ENCODE data around the gene C1QL3. TPM values are rescaled to one million over a fixed set of nuclear protein-coding genes. Genes with fewer than 3 reads are reported as not detected.

C1QL3 gene
- polyA plus RNA-seq, 3 donors = 0.30 TPM; not detected in 2

DNA sequence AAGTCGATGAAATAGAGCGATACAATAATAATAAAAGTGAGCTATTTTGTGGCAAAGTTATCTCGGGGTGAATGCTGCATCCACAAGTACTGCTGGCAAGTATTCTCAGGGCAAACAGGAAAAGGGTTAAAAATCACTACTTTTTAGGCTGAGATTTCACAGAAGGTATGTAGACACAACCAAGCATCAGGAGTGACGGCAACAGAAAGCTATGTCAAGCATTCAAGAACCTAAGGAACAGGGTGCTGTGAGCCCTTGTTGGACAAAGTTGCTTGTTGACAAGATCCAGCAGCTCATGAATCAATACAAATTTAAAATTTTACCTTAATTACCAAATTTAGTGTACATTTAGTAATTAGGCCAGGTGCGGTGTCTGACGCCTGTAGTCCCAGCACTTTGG lies 41.2 kb upstream of the C1QL3 start:
- H3K9ac ChIP-seq (ENCODE audit: insufficient read depth, low read length, poor library complexity, severe bottlenecking) = no peak overlapping the region
- no peaks in the 10 kb centered on the region for H3K79me2 ChIP-seq (ENCODE audit: insufficient read depth, low read length)
- Mint-ChIP-seq H3K9me3 (peaks cover 0 to 9% (median 7%) of the 10 kb centered on the region in 7 donors), H3K36me3 (no peaks in the 10 kb centered on the region), H3K4me1 (peaks cover 12% of the 10 kb centered on the region), H3K27me3 (ENCODE audit: low read depth in 3 of 3) (peaks cover 2 to 9% (median 7%) of the 10 kb centered on the region in 3 donors), H3K27ac (no peak overlapping the region), H3K4me3 (no peak overlapping the region)
- peaks cover 0 to 3% of the 10 kb centered on the region in 2 donors for H3K4me1 ChIP-seq (ENCODE audit: control insufficient read depth in 1 of 2, insufficient read depth in 2 of 2, low read length in 2 of 2)
- 100% methylated on average over 2 of the region's 6 CpGs for WGBS (ENCODE audit: insufficient coverage)
- H4K20me1 ChIP-seq (ENCODE audit: insufficient read depth, low read length) = no peaks in the 10 kb centered on the region
- peaks cover 0 to 5% of the 10 kb centered on the region in 2 donors for H3K9me3 ChIP-seq (replicated peaks in 1 of 2; ENCODE audit: control insufficient read depth in 1 of 2, insufficient read depth in 1 of 2, low read length in 2 of 2)
- DNase-seq = no peak
- TF ChIP-seq, protein P1, sequence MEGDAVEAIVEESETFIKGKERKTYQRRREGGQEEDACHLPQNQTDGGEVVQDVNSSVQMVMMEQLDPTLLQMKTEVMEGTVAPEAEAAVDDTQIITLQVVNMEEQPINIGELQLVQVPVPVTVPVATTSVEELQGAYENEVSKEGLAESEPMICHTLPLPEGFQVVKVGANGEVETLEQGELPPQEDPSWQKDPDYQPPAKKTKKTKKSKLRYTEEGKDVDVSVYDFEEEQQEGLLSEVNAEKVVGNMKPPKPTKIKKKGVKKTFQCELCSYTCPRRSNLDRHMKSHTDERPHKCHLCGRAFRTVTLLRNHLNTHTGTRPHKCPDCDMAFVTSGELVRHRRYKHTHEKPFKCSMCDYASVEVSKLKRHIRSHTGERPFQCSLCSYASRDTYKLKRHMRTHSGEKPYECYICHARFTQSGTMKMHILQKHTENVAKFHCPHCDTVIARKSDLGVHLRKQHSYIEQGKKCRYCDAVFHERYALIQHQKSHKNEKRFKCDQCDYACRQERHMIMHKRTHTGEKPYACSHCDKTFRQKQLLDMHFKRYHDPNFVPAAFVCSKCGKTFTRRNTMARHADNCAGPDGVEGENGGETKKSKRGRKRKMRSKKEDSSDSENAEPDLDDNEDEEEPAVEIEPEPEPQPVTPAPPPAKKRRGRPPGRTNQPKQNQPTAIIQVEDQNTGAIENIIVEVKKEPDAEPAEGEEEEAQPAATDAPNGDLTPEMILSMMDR (IDR thresholded peaks at IDR 0.05) = no peak
- intact Hi-C loops (cut with micrococcal nuclease) = no loop called here
- H2AFZ ChIP-seq (ENCODE audit: insufficient read depth, low read depth, low read length, poor library complexity, severe bottlenecking) = no peak overlapping the region
- no peaks in the 10 kb centered on the region for H3K36me3 ChIP-seq (replicated peaks in 1 of 2; ENCODE audit: control insufficient read depth in 1 of 2, insufficient read depth in 2 of 2, low read length in 2 of 2)
- no peak overlapping the region for H3K4me3 ChIP-seq (replicated peaks in 1 of 3; ENCODE audit: low read depth in 2 of 3, low read length in 3 of 3)
- H3K4me2 ChIP-seq (replicated peaks; ENCODE audit: extremely low read depth, low read length, poor library complexity, severe bottlenecking) = no peak overlapping the region
- no peak overlapping the region for H3K27ac ChIP-seq (ENCODE audit: low read depth in 1 of 2, low read length in 2 of 2)
- H3K27me3 ChIP-seq (ENCODE audit: control insufficient read depth in 2 of 2, insufficient read depth in 2 of 2, low read length in 2 of 2) = no peaks in the 10 kb centered on the region

- no peaks in the 10 kb centered on the region for H3K36me3 ChIP-seq (replicated peaks in 1 of 2; ENCODE audit: control insufficient read depth in 1 of 2, insufficient read depth in 2 of 2, low read length in 2 of 2)
- Mint-ChIP-seq H3K27ac (peak overlapping the region in 2 of 7 donors; percentile 6 to 12), H3K36me3 (no peaks in the 10 kb centered on the region), H3K4me3 (no peak overlapping the region), H3K9me3 (peaks cover 0 to 11% (median 6%) of the 10 kb centered on the region in 7 donors), H3K4me1 (no peaks in the 10 kb centered on the region), H3K27me3 (ENCODE audit: low read depth in 3 of 3) (peaks cover 4 to 12% (median 9%) of the 10 kb centered on the region in 3 donors)
- no peaks in the 10 kb centered on the region for H3K27me3 ChIP-seq (ENCODE audit: control insufficient read depth in 2 of 2, insufficient read depth in 2 of 2, low read length in 2 of 2)
- no peaks in the 10 kb centered on the region for H4K20me1 ChIP-seq (ENCODE audit: insufficient read depth, low read length)
- TF ChIP-seq, protein P1 (IDR thresholded peaks at IDR 0.05) = no peak
- no peak overlapping the region for H3K4me3 ChIP-seq (replicated peaks in 1 of 3; ENCODE audit: low read depth in 2 of 3, low read length in 3 of 3)
- no peak overlapping the region for H3K4me2 ChIP-seq (replicated peaks; ENCODE audit: extremely low read depth, low read length, poor library complexity, severe bottlenecking)
- 86% methylated on average over 3 of the region's 5 CpGs for WGBS (ENCODE audit: insufficient coverage)
- no peaks in the 10 kb centered on the region for H3K79me2 ChIP-seq (ENCODE audit: insufficient read depth, low read length)
- peaks cover 0 to 5% of the 10 kb centered on the region in 2 donors for H3K9me3 ChIP-seq (replicated peaks in 1 of 2; ENCODE audit: control insufficient read depth in 1 of 2, insufficient read depth in 1 of 2, low read length in 2 of 2)
- H3K27ac ChIP-seq (ENCODE audit: low read depth in 1 of 2, low read length in 2 of 2) = no peak overlapping the region
- DNase-seq = no peak
- no peak overlapping the region for H3K9ac ChIP-seq (ENCODE audit: insufficient read depth, low read length, poor library complexity, severe bottlenecking)
- intact Hi-C loops (cut with micrococcal nuclease) = no loop called here
- H2AFZ ChIP-seq (ENCODE audit: insufficient read depth, low read depth, low read length, poor library complexity, severe bottlenecking) = no peak overlapping the region
- H3K4me1 ChIP-seq (ENCODE audit: control insufficient read depth in 1 of 2, insufficient read depth in 2 of 2, low read length in 2 of 2) = no peaks in the 10 kb centered on the region
Observed at GRCh38 chr10:16559236-16559773, 37.6 kb upstream of the C1QL3 start.
